Measurements from ENCODE around the gene GPR25. TPM values are rescaled to one million over a fixed set of nuclear protein-coding genes. Genes with fewer than 3 reads are reported as not detected.

GPR25 gene
- total RNA-seq, 2 experiments from 2014 or later, result 2.7 to 3.3 TPM

- H3K27me3 ChIP-seq (ENCODE audit: control insufficient read depth in 1 of 2, insufficient read depth in 2 of 2, low read length in 2 of 2), result no peaks in the 10 kb centered on the region
- H3K27ac Mint-ChIP-seq, result no peak overlapping the region
- H3K9me3 ChIP-seq (ENCODE audit: control insufficient read depth in 1 of 2, insufficient read depth in 1 of 2, low read length in 2 of 2), result no peaks in the 10 kb centered on the region
- peaks cover 25% of the 10 kb centered on the region for H3K4me1 ChIP-seq (ENCODE audit: insufficient read depth, low read length)
- ChIA-PET CTCF (no interaction called here), POLR2A (interaction anchor here (0.6 kb wide), 1 partner anchor 11 kb away, joined by 3 read pairs; no protein-coding TSS in a partner anchor)
- no peaks in the 10 kb centered on the region for H3K9me3 Mint-ChIP-seq
- H3K27me3 Mint-ChIP-seq, result no peaks in the 10 kb centered on the region
- H3K4me3 Mint-ChIP-seq, result no peak overlapping the region
- no peaks in the 10 kb centered on the region for H3K36me3 ChIP-seq (ENCODE audit: insufficient read depth, low read length)
- peaks cover 10% of the 10 kb centered on the region for H3K4me1 Mint-ChIP-seq (ENCODE audit: low read depth)
- H3K27ac ChIP-seq (ENCODE audit: low read depth in 1 of 2, low read length in 2 of 2), result no peak overlapping the region
- H3K4me3 ChIP-seq (ENCODE audit: low read length), result no peak overlapping the region
- DNase-seq (no peak), ATAC-seq (ENCODE audit: poor library complexity) (no peak)
- no peaks in the 10 kb centered on the region for H3K36me3 Mint-ChIP-seq (ENCODE audit: low read depth)
- no peak for TF ChIP-seq CTCF (IDR thresholded peaks at IDR 0.05)
- intact Hi-C loops (cut with DNase I, micrococcal nuclease), result no loop called here
These were observed 34.9 kb downstream of the GPR25 start for GRCh38 chr1:200907611-200908097.

- H3K27me3 Mint-ChIP-seq, result no peaks in the 10 kb centered on the region
- no peaks in the 10 kb centered on the region for H3K9me3 Mint-ChIP-seq
- DNase-seq, result no peak
- no peak for TF ChIP-seq CTCF (IDR thresholded peaks at IDR 0.05)
- H3K27ac ChIP-seq (ENCODE audit: low read depth in 1 of 2, low read length in 2 of 2), result no peak overlapping the region
- H3K36me3 Mint-ChIP-seq (ENCODE audit: low read depth), result no peaks in the 10 kb centered on the region
- H3K27me3 ChIP-seq (ENCODE audit: control insufficient read depth in 1 of 2, insufficient read depth in 2 of 2, low read length in 2 of 2), result no peaks in the 10 kb centered on the region
- H3K4me3 ChIP-seq (ENCODE audit: low read length), result no peak overlapping the region
- no peak overlapping the region for H3K4me3 Mint-ChIP-seq
- POLR2A ChIA-PET, result interaction anchor here (0.6 kb wide), 1 partner anchor 12 kb away, joined by 3 read pairs; no protein-coding TSS in a partner anchor
- no peak overlapping the region for H3K27ac Mint-ChIP-seq
- CTCF ChIA-PET, result no interaction called here
- peaks cover 10% of the 10 kb centered on the region for H3K4me1 Mint-ChIP-seq (ENCODE audit: low read depth)
- intact Hi-C loops (cut with DNase I, micrococcal nuclease), result no loop called here
- H3K9me3 ChIP-seq (ENCODE audit: control insufficient read depth in 1 of 2, insufficient read depth in 1 of 2, low read length in 2 of 2), result no peaks in the 10 kb centered on the region
- ATAC-seq (ENCODE audit: poor library complexity), result no peak
- H3K4me1 ChIP-seq (ENCODE audit: insufficient read depth, low read length), result peaks cover 25% of the 10 kb centered on the region
- H3K36me3 ChIP-seq (ENCODE audit: insufficient read depth, low read length), result no peaks in the 10 kb centered on the region
These were observed 35.5 kb downstream of the GPR25 start for GRCh38 chr1:200908191-200908868.

DNA sequence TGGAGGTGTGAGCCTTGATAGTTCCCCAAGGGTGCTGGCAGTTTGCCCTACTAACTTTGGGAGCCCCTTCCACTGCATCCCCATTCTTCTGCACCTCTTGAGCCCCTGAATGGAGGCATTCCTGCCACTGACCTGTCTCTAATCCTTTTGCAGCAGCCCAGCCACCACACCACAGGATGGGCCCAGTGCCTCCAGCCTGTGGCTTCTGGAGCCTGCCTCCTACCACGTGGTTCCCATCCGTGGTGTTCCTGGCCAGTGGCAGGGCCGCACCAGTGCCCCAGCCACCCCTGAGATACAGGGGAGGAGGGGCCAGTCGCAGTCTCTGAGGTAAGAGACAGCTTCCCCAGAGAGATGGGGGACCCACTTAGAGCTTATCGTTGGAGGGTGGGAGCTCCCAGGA, 36.3 kb downstream of the GPR25 start:
- peaks cover 10% of the 10 kb centered on the region for H3K4me1 Mint-ChIP-seq (ENCODE audit: low read depth)
- Histone ChIP-seq H3K4me1 (ENCODE audit: insufficient read depth, low read length) (peaks cover 25% of the 10 kb centered on the region), H3K27me3 (ENCODE audit: control insufficient read depth in 1 of 2, insufficient read depth in 2 of 2, low read length in 2 of 2) (no peaks in the 10 kb centered on the region), H3K4me3 (ENCODE audit: low read length) (no peak overlapping the region), H3K36me3 (ENCODE audit: insufficient read depth, low read length) (no peaks in the 10 kb centered on the region), H3K9me3 (ENCODE audit: control insufficient read depth in 1 of 2, insufficient read depth in 1 of 2, low read length in 2 of 2) (no peaks in the 10 kb centered on the region), H3K27ac (ENCODE audit: low read depth in 1 of 2, low read length in 2 of 2) (no peak overlapping the region)
- no peak overlapping the region for H3K4me3 Mint-ChIP-seq
- no peaks in the 10 kb centered on the region for H3K36me3 Mint-ChIP-seq (ENCODE audit: low read depth)
- no peak overlapping the region for H3K27ac Mint-ChIP-seq
- TF ChIP-seq CTCF (IDR thresholded peaks at IDR 0.05), result no peak
- ChIA-PET POLR2A (no interaction called here), CTCF (no interaction called here)
- intact Hi-C loops (cut with DNase I, micrococcal nuclease), result no loop called here
- no peaks in the 10 kb centered on the region for H3K9me3 Mint-ChIP-seq
- no peaks in the 10 kb centered on the region for H3K27me3 Mint-ChIP-seq
- ATAC-seq (ENCODE audit: poor library complexity), result no peak
- no peak for DNase-seq
